Stimulated activated CD8-positive, alpha-beta memory T cell treated with anti-CD3 and anti-CD28 coated beads, Interleukin-12 subunit alpha, Interleukin-12 subunit beta, amount 100 ng/mL, for 1 hour (primary cell): ENCODE measurements around the gene ZDHHC20.
A peak's percentile ranks its signal among the peaks of the same experiment; 100 is the strongest.
"Not testable (repeated sequence)": the region's sequence is repeated elsewhere in the genome, so short reads cannot be mapped to it uniquely, and the experiment has no call there.

ENCODE experiments used
- DNase-seq: peaks from one replicate; pipeline ENCODE4 v3.0.0-alpha.2; 2020; ENCODE audit warnings: low read depth

ZDHHC20 gene

DNA sequence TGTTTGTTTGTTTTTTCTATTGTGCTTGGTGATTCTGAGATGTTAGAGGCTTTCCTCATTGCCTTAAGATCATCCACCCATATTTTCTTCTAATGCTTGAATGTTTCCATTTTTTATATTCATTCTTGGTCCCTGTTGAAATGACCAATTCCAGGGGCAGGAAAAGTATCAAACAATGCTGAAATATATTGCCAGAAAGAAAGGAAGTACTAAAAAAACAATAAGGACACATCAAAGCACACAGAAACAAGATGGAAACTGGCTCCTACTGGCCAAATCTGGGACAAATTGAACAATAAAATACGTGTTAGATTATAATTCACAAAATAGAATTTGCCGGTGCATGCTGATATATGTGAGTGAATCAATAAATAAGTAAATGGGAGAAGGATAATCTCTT, 23.9 kb downstream of the ZDHHC20 start:
- no peak for DNase-seq

DNA sequence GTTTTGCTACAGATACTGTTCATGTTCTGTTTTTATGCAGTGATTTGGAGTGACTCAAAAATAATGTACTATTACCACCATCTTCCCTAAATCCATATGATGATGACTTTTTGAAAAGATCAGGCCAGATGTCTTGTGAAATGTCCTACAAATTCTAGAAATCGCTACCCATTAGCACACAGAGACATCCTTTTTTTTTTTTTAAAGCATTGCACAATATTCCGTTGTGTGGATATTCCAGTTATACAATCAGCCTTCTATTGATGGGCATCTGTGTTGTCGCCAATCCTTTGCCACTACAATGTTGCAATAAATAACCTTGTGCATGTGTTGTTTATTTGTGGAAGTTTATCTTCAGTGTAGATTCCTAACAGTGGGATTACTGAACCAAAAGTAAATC, 24.5 kb downstream of the ZDHHC20 start:
- no peak for DNase-seq

DNA sequence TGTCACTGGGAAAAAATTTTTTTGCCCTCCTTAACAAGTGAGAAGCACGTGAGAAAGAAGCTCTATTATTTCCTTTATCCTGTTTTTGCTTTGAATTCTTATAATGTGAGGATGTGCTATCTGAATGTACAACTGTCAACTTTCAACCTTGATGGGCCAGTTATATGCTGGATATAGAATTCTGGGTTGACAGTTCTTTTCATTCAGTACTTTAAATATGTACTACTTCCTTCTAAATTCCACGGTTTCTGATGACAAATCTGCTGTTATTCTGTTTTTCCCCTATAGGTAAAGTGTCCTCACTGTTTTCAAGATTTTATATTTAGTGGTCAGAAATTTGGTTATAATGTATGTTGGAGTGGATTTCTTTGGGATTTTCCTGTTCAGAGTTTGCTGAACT, 29.9 kb downstream of the ZDHHC20 start:
- DNase-seq = no peak

DNA sequence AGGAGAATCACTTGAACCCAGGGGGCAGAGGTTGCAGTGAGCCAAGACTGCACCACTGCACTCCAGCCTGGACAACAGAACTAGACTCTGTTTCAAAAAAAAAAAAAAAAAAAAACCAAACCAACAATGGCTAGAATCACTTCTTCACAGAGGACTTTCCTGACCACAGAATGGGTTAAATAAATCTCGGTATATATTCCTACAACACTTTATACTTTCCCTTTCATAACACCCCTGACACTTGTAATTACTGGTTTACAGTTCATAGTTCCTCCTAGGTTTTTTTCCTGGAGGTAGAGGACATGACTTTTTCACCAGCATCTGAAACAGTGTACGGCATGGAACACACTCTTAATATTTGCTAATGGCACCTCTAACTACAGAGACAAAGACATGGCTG, 31.4 kb downstream of the ZDHHC20 start:
- DNase-seq = no peak

DNA sequence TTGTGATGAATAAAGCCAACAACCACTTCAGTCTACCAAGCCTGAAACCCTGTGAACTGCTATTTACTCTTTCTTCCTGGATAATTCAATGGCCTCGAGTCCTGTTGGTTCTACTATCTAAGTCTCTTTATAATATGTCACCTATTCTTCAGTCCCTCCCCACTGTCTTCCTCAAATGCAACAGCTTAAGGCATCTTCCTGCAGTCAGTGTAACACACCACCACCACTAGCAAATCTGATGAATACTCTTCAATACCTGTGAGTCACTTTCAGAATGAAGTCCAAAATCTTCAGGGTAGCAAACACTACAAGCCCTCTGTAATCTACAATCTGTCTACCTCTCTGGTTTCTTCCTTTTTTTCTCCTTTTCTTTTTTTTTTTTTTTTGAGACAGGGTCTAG, 32.9 kb downstream of the ZDHHC20 start:
- DNase-seq = no peak

DNA sequence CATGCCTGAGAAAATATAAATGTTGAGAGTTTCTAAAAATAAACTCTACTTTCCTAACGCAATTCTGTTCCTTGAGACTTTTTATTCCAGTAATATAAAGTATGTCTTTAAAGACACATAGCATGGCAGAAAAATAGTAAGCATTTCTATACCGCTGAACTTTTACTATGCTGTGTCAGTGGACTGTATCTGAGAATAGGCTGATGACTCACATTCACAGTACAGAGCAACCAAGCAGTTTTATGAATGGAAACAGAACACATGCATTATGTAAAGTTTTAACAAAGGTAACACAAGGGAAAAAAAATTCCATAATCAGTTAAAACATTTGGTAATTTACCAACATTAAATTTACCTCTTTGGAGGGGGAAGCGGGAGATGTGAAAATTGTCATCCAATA, 38.4 kb downstream of the ZDHHC20 start:
- no peak for DNase-seq

DNA sequence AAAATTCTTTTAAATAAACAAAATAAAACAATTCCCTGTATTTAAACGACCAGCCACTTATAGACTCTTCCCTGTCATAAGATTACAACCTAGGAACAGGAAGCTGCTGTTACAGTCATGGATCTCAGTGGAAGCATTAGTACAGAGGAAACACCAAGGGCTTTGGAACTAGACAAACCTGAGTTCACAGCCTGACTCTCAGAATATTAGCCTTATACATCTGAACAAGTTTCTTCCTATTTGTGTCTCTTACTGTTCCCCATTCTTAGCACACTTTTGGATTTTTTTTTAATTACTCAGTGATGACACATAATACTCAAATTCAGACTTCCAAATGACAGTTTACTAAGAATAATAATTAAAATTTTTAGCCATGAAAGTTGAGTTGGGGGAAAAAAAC, 46.1 kb downstream of the ZDHHC20 start:
- no peak for DNase-seq

DNA sequence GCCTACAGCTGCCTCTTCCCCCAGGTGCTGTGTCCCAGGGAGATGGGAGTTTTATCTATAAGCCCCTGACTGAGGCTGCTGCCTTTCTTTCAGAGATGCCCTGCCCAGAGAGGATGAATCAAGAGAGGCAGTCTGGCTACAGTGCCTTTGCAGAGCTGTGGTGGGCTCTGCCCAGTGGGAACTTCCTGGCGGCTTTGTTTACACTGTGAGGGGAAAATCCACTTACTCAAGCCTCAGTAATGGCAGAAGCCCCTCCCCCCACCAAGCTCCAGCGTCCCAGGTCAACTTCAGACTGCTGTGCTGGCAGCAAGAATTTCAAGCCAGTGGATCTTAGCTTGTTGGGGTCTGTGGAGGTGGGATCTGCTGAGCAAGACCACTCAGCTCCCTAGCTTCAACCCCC, 48.6 kb downstream of the ZDHHC20 start:
- not testable (repeated sequence) for DNase-seq

DNA sequence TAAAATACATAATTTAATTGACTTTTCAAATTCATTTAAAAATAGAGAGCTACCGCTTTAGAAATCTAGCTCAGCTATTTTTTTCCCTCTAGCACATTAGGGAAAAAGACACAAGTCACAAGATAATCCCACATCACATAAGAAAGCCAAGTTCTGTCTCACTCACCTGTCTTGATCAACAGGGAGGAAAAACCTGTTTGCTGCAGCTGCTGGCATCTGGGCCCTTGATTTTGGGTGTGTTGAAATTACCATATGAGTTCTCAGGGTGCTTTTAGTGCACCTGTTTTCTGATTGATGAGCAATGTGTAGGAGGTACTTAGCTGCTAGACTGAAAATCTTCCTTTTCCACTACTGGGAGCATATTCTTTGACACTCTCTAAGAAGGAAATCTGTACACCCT, 53.8 kb downstream of the ZDHHC20 start:
- no peak for DNase-seq

DNA sequence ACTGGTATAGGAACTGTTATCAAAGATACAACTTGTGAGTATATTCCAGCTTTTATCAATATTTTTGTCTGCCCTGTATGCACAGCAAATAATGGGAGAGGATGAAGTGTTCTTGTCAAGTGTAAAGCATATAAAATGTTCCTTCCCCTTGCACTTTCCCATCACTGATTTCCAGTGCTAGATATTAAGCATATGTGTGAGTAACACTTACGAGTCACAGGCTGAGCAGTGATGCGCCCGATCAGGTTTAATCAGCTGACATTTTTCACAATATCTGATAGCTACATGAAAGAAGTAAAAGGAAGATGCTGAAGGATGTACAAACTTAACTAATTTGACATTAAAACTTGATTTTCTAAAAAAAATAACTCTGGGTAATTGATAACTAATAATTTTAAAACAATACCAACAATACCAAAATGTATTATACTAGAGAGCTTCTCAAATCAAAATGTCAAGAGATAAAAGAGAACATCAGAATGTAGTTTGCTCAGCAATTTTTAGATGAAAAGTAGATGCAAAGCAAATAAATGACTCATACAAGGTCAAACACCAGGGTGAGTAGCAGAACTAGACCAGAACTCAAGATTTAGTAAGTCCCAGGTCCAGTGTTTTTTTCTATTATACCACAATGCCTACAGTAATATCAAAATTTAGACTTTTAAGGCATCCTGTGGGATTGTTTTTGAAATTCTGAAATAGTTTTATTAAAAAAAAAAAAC, 56.4 kb downstream of the ZDHHC20 start:
- no peak for DNase-seq

DNA sequence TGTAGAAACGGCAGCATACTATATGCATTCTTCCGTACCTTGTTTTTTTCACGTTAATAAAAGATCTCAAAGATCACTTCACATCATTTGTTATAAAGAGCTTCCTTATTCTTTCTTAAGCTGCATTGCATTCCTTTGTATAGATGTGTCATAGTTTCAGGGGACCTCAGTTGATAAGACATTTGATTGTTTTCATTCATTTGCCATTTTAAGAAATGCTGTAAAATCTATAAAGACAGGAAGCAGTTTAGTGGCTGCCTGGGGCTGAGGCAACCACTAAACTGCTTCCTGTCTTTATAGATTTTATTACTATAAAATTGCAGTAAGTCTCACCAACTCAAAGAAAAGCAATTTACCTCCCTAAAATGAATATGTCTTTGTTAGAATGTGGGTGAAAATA, 59.4 kb downstream of the ZDHHC20 start:
- DNase-seq = no peak

DNA sequence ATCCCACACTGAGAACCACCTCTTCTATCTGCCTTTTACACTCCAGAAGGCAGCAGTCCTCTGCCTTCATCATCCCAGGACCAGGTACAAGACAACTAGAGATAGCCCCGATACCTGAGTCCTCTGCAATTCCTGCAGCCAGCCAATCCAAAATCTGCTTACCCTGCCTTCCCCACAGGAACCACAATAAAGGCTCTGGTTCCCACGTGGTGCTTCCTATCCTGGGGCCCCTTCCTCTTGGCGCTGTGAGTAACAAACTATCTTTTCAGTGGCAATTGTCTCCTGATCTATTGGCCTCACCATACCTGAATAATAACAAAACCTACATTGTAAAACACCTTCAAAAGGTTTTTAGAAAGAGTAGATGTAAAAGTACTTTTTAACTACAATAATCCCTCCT, 63.1 kb downstream of the ZDHHC20 start:
- DNase-seq = no peak

DNA sequence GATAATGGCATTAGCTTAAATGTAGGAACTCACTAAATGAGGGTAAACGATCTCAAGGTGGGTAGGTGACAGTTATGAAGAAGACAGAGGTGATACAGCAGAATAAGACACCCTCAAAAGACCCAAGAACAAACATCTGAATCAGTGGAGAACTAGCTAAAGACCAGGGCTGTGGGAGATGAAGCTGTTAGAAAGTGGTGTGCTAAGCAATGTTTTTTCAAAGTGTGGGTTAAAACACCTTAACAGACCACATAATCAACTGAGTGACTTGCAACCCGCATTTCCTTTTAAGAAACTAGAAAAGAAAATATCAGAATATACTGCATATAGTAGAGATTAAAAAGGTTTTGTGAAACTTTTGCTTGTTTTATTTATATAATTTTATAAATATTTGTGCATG, 70.0 kb downstream of the ZDHHC20 start:
- DNase-seq = no peak

DNA sequence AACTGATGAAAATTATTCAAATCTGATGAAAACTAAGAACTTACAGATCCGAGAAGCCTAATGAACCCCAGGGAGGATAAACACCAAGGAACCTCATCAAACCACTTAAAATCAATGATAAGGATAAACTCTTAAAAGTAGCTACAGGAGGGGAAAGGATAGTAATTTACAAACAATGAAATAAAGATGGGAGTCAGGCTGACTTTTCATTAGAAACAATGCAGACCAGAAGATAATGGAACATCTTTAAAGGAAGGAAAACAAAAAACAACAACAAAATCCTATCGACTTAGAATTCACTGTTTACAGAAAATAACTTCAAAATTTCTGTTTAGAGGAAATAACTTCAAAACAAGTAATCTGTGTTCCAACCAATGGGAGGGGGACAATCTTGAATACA, 73.4 kb downstream of the ZDHHC20 start:
- no peak for DNase-seq

DNA sequence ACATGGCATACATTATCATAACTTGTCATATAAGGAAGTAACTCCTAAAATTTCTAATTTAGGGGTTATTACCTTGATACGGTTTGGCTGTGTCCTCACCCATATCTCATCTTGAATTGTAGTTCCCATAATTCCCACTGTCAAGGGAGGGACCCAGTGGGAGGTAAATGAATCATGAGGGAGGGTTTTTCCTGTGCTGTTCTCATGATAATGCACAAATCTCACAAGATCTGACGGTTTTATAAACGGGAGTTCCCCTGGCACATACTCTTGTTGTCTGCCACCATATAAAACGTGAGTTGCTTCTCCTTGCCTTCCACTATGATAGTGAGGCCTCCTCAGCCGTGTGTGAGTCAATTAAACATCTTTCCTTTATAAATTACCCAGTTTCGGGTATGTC, 76.0 kb downstream of the ZDHHC20 start:
- no peak for DNase-seq

DNA sequence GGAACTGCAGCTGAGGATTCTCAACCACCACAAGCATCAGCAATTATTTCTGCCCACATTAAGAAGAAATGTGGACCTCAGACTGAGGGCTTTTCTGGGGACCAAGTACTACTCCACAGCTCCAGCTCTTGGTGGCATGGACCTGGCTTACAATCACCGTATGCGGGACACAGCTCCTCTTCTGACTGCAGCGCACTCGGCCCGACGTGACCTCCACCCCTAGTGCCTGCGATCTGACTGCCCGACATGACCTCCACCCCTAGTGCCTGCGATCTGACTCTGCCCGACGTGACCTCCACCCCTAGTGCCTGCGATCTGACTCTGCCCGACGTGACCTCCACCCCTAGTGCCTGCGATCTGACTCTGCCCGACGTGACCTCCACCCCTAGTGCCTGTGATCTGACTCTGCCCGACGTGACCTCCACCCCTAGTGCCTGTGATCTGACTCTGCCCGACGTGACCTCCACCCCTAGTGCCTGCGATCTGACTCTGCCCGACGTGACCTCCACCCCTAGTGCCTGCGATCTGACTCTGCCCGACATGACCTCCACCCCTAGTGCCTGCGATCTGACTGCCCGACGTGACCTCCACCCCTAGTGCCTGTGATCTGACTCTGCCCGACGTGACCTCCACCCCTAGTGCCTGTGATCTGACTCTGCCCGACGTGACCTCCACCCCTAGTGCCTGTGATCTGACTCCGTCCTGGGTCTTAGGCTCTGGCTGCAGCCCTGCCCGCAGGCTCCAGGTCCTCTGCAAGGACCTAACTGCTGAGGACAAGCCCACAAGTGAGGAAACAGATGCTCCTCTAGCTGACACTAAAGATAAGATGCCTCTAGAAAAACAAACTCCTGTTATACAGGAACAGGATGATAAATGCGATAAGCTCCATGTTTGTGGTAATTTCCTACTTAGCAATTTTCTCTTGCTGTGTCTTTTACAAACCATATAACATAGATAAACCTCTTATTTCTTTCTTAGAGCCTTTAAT, 81.8 kb downstream of the ZDHHC20 start:
- DNase-seq = not testable (repeated sequence)

DNA sequence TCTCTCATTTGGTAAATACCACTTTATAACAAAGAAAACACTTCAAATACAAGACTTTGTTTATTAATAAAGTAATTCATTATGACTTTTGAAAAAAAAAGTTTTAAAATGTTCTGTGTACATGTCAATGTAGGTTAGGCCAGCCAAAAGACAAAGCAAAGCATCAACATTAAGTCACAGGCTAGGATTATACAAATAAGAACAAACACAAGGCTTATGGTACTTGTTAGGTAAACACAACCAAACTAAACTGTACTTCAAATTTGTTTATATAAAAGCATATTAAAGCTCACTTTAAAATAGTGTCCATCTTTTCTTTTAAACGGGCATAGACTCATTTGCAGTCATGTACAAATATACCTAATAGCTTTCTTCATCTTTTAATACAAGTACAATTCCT, 86.6 kb downstream of the ZDHHC20 start:
- no peak for DNase-seq

DNA sequence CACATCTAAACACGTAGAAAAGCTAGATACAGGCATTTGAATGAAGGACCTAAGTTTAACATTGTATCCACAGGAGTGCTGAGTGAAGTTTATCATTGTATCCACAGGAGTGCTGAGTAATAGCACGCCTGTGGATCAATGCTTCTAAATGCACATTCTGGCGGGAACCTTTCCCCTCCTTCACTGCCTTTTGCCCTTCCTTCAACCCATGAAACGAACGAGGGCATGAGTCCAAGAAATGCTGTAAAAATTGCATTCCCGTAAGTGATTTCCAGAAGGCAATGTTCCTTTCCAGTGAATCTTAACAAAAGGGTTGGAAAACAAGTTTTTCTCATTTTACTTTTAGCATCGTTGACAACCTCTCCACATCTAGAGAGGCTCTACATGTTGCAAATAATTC, 88.1 kb downstream of the ZDHHC20 start:
- DNase-seq = no peak

DNA sequence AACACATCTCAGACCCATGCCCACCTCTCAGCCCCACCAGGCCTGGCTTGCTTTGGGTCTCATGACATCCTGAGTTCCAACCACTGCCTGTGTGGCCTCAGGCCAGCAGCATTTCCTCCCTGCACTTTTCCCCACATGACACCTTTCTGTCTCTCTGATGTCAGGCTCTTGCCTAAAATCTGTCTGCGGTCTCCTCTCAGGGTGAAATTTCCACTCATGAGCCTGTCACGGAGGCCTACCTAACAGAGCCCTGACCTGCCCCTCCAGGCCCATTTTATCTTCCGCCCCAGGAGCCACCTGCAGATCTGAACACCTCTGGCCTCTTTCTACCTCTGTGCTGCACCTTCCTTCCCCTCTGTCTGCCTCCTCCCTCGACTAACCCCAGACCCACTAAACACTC, 93.5 kb downstream of the ZDHHC20 start:
- peak; percentile 3 for DNase-seq

DNA sequence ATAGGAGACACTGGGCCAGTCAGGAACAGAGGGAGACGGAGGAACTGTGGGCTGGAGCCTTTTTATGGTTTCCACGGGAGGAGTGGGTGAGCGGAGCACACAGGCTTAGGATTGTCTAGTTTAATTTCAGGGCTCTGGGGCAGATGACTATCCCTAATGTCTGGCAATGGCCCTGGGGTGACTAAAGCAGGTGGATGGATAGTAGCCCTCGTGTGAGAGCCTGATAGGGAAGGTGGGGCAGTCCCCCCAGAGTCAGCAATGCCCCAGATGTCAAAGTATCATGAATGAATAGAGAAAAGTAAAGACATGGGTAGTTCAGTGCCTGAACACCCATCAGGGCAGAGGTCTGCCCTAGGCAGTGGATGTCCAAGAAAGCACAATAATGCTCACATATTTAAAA, 94.2 kb downstream of the ZDHHC20 start:
- no peak for DNase-seq

DNA sequence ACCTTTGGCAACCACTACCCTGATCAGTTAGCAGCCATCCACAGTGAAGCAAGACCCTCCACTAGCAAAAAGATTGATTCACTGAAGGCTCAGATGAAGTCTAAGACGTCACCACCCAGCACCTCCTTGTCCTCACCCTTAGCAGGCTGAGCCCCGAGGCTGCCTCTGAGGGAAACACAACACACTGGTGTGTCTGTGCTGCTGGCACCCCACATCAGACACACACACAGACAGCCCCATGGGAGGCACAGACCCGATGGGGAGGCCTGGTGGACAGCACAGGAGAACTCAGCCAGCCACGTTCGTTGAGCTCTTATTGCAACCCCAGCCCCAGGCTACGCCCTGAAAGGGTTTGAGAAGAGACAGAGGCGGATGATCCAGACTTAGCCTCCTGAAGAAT, 94.7 kb downstream of the ZDHHC20 start:
- no peak for DNase-seq

DNA sequence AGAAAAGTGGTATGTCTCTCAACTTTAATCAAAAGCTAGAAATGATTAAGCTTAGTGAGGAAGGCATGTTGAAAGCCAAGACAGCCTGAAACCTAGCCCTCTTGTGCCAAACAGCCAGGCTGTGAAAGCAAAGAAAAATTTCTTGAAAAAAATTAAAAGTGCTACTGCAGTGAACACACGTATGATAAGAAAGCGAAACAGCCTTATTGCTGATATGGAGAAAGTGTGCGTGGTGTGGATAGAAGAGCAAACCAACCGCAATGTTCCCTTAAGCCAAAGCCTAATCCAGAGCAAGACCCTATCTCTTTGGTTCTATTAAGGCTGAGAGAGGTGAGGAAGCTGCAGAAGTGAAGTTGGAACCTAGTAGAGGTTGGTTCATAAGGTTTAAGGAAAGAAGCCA, 96.4 kb downstream of the ZDHHC20 start:
- no peak for DNase-seq

DNA sequence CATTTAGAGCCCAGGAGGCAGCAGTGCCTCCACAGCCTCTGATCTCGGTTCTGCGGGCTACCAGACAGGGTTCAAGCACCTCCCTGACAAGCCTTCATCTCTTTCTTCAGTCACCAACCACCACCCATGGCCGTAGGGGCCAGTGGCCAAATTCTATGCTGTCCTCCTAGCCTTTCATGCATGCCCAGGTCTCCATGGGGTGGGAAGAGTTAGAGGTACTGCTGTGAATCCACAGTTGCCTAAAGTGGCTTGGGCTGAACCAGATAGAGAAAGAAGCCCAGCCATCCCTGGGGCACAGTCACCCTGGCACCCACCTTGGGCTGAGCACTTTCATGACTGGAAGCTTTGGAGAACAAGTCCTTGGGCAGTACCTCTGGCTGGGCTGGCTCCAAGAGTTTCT, 97.4 kb downstream of the ZDHHC20 start:
- DNase-seq = no peak
